ENCODE data around the gene MEFV. TPM values are rescaled to one million over a fixed set of nuclear protein-coding genes. Genes with fewer than 3 reads are reported as not detected.
A peak's percentile ranks its signal among the peaks of the same experiment; 100 is the strongest.

Gene MEFV, protein sequence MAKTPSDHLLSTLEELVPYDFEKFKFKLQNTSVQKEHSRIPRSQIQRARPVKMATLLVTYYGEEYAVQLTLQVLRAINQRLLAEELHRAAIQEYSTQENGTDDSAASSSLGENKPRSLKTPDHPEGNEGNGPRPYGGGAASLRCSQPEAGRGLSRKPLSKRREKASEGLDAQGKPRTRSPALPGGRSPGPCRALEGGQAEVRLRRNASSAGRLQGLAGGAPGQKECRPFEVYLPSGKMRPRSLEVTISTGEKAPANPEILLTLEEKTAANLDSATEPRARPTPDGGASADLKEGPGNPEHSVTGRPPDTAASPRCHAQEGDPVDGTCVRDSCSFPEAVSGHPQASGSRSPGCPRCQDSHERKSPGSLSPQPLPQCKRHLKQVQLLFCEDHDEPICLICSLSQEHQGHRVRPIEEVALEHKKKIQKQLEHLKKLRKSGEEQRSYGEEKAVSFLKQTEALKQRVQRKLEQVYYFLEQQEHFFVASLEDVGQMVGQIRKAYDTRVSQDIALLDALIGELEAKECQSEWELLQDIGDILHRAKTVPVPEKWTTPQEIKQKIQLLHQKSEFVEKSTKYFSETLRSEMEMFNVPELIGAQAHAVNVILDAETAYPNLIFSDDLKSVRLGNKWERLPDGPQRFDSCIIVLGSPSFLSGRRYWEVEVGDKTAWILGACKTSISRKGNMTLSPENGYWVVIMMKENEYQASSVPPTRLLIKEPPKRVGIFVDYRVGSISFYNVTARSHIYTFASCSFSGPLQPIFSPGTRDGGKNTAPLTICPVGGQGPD
- total RNA-seq = 1 to 10 TPM in 1 of 2 donors, under 1 TPM in 1; 0.57 to 1.1 TPM

DNA sequence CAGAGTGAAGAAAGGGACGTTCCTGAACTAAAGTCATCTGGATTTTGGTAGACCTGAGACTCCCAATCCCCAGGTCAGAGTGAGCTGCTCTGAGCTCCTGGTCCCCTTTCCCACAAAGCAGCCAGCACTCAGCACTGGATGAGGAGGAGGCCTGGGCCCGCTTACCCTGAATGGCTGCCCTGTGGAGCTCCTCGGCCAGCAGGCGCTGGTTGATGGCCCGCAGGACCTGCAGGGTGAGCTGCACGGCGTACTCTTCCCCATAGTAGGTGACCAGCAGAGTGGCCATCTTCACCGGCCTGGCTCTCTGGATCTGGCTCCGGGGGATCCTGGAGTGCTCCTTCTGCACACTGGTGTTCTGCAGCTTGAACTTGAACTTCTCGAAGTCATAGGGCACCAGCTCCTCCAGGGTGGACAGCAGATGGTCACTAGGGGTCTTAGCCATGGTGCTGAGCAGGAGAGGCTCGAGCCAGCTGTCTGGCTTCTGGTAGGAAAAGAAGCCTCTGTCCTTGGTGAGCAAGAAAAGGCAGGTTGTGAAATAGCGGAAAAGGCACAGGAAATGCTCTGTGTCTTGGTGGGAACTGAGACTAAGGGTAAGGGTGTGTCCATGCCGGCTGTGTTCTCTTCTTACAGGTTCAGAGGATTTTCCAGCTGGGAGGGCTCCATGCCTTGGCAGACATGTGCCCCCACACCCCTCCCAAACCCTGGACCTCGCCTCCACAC lies at the start of gene MEFV:
Gene MEFV (minus strand): TSS at position 488 of the 720 bp plus-strand sequence. CDS start 46 bp downstream, at position 442.
- Histone ChIP-seq H3K27ac (no peak within 1 kb of the TSS), H3K4me1 (no peaks in the 10 kb centered on the region), H3K4me3 (peak within 1 kb of the TSS; percentile 20), H3K9me3 (no peaks in the 10 kb centered on the region), H3K9ac (ENCODE audit: low read depth in 2 of 2, low read length in 2 of 2) (peak within 1 kb of the TSS in 1 of 2 donors; percentile 19), H3K27me3 (no peaks in the 10 kb centered on the region), H3K36me3 (no peaks in the 10 kb centered on the region)
- no peak for DNase-seq
- TF ChIP-seq, protein P1, sequence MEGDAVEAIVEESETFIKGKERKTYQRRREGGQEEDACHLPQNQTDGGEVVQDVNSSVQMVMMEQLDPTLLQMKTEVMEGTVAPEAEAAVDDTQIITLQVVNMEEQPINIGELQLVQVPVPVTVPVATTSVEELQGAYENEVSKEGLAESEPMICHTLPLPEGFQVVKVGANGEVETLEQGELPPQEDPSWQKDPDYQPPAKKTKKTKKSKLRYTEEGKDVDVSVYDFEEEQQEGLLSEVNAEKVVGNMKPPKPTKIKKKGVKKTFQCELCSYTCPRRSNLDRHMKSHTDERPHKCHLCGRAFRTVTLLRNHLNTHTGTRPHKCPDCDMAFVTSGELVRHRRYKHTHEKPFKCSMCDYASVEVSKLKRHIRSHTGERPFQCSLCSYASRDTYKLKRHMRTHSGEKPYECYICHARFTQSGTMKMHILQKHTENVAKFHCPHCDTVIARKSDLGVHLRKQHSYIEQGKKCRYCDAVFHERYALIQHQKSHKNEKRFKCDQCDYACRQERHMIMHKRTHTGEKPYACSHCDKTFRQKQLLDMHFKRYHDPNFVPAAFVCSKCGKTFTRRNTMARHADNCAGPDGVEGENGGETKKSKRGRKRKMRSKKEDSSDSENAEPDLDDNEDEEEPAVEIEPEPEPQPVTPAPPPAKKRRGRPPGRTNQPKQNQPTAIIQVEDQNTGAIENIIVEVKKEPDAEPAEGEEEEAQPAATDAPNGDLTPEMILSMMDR (IDR thresholded peaks at IDR 0.05) = no peak
- intact Hi-C loops (cut with DNase I) = no loop called here

DNA sequence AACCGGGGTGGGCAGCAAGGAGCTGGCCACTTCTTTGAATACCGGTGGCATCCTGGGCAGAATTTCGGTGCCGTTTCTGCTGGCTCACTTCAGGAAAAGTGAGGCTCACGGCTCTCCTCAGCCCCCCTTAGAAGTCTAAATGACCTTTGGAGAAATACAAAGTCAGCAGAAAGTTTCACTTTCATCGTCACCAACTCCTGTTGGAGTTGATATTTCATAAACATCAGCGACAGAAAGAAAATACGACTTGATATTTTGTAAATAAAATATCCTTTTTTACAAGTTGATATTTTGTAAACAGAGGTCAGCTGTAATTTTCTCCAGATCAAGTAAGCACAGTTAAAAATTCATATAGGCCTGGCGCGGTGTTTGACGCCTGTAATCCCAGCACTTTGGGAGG lies 49.6 kb upstream of the MEFV start:
- DNase-seq = no peak
- Histone ChIP-seq H3K27ac (peak overlapping the region; percentile 87), H3K4me1 (no peaks in the 10 kb centered on the region), H3K9me3 (no peaks in the 10 kb centered on the region), H3K4me3 (peak overlapping the region; percentile 87), H3K9ac (ENCODE audit: low read depth in 2 of 2, low read length in 2 of 2) (peak overlapping the region; percentile 46 to 83), H3K36me3 (peaks cover 4% of the 10 kb centered on the region), H3K27me3 (no peaks in the 10 kb centered on the region)
- TF ChIP-seq, protein P1 (IDR thresholded peaks at IDR 0.05) = no peak
- intact Hi-C loops (cut with DNase I) = no loop called here

DNA sequence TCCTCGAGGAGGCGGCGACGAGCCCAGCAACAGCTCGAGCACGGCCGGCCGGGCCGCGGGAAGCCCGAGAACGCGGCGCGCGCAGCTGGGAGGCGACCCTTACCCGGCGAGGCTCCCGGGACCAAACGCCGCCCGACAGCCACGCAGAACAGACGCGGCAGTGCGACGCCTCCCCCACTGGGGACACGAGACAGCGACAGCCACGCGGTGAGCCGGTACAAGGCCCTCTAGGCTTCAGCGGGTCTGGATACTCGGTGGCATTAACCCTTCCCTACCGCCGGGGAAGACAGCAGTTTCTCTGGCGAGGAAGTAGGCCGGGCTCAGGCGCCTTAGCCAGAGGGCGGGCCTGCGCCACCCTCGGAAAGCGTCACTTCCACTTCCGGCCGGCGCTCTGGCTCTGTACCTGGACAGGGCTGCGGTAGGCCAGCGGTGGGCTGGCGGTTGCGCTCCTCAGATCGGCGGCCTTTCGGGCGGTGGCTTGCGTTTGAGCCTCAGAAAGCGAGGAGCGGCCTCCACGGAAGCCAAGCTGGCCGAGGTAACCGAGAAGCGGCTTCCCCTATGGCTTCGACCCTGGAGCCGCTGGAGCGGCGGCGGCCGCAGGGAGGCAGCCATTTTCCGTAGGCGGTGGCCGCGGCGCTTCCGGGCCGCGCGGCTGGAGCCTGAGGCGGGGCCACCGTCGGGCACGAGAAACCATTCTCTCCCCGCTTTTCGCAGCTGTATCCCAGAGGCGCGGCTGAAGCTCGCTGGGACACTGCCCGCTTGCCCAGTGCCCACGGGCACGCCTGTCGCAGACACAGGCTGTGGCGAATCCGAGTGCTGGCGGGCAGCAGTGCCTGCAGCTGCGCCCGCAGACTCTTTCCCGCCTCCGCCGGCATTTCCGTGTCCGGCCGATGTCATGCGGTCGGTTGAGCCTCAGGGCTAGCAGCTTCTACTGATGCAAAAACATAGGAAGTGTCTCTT lies 49.0 kb upstream of the MEFV start, which contains the start of the genes TIGD7 and ZNF75A:
Gene TIGD7 (minus strand): TSS at position 322 of the 960 bp plus-strand sequence. CDS start 4,816 bp downstream, outside the sequence.
Gene ZNF75A (plus strand): TSS at position 389 of the 960 bp plus-strand sequence. CDS start 2,932 bp downstream, outside the sequence.
- intact Hi-C loops (cut with DNase I) = no loop called here
- no peaks in the 10 kb centered on the region for H3K27me3 ChIP-seq
- no peaks in the 10 kb centered on the region for H3K4me1 ChIP-seq
- H3K9me3 ChIP-seq = no peaks in the 10 kb centered on the region
- H3K9ac ChIP-seq (ENCODE audit: low read depth in 2 of 2, low read length in 2 of 2) = peak within 1 kb of the TSS; percentile 46 to 83
- peak within 1 kb of the TSS; percentile 87 for H3K4me3 ChIP-seq
- TF ChIP-seq, protein P1 (IDR thresholded peaks at IDR 0.05) = no peak
- peak within 1 kb of the TSS; percentile 87 for H3K27ac ChIP-seq
- H3K36me3 ChIP-seq = peaks cover 4% of the 10 kb centered on the region
- peak; percentile 89 for DNase-seq

DNA sequence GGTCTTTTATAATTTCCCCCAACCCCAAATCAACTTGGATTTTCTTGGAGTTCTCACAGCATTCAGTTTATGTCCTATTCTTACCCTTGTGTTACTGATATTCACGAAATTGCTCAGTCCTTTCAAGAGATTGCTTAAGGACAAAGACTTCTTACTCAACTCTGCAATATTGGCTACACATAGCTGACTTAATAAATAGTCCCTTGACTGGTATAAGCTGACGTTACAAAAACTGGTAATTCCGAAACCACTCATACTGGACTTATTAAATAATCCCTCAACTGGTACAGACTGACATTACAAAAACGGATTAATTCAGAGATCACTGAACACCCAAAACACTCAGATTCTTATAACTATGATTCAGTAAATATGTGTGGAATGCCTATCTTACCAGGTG lies 47.9 kb upstream of the MEFV start:
- DNase-seq = no peak
- Histone ChIP-seq H3K9me3 (no peaks in the 10 kb centered on the region), H3K27me3 (no peaks in the 10 kb centered on the region), H3K9ac (ENCODE audit: low read depth in 2 of 2, low read length in 2 of 2) (no peak overlapping the region), H3K4me1 (no peaks in the 10 kb centered on the region), H3K27ac (no peak overlapping the region), H3K4me3 (peak overlapping the region; percentile 87), H3K36me3 (peaks cover 4% of the 10 kb centered on the region)
- intact Hi-C loops (cut with DNase I) = no loop called here
- TF ChIP-seq, protein P1 (IDR thresholded peaks at IDR 0.05) = no peak
